K562 (cell line): Measurements from ENCODE around the gene SLC28A1. TPM values are rescaled to one million over a fixed set of nuclear protein-coding genes. Genes with fewer than 3 reads are reported as not detected.

Experiments
- ATAC-seq: fragments of 200-7000 bp; cut with Tn5 transposase; 3 replicates; pipeline ENCODE4 v1.9.1; 2020; ENCODE audit warnings: moderate library complexity
- BruUV-seq: library from RNA; stranded (reverse); fragments of 400-500 nt; replicated peaks from 2 replicates; lab custom pipeline; 2021; lab: Mats Ljungman, UMichigan
- CTCF ChIA-PET: fragments of 300-600 bp; formaldehyde crosslinking; extraction: SDS; loops from one replicate; lab custom pipeline; 2021; ENCODE audit warnings: low intra/inter-chr PET ratio; lab: Yijun Ruan, JAX
- POLR2A ChIA-PET: fragments of 300-600, 350-650 bp; sonication (Branson Sonifier 250); formaldehyde crosslinking; extraction: SDS; loops from one replicate; lab custom pipeline; 2021; ENCODE audit warnings: antibody characterized with exemption, inconsistent platforms; lab: Yijun Ruan, JAX
- DNase-seq, 4 experiments: peaks; one replicate each; pipeline versions ENCODE4 v3.0.0 to v3.0.0-alpha.2; 2011 to 2018; ENCODE audit warnings: low spot score in 3 of 4, mixed read lengths in 3 of 4; ENCODE audit errors: extremely low read depth in 1 of 4
- FAIRE-seq: peaks from 2 replicates; lab custom pipeline; 2011; peaks lifted over from hg19 to GRCh38; lab: Jason Lieb, UNC
- H2AFZ ChIP-seq: 2 replicates; pipeline ENCODE4 v1.6.0; 2011; ENCODE audit warnings: low read depth, low read length, control low read depth, inconsistent platforms
- H3K27ac ChIP-seq: fragments of 200-600 bp; 3 replicates; pipeline ENCODE4 v1.8.0; 2011; ENCODE audit warnings: low read depth, mild to moderate bottlenecking, control low read depth, inconsistent platforms, low read length, moderate library complexity, mixed read lengths; ENCODE audit errors: extremely low read depth
- H3K27me3 ChIP-seq, 2 experiments: fragments of 300-600 bp in 1 of 2; 2 replicates in 1 of 2; 3 replicates in 1 of 2; pipeline versions ENCODE4 v1.6.0 to v1.8.0; 2011; ENCODE audit warnings: inconsistent platforms in 2 of 2, low read length in 2 of 2, mild to moderate bottlenecking in 1 of 2, mixed read lengths in 1 of 2, moderate library complexity in 1 of 2; ENCODE audit not compliant: control insufficient read depth in 2 of 2, insufficient read depth in 2 of 2
- H3K36me3 ChIP-seq: fragments of 300-600 bp; 3 replicates; pipeline ENCODE4 v1.8.0; 2011; ENCODE audit warnings: mild to moderate bottlenecking, low read length, inconsistent platforms; ENCODE audit not compliant: control insufficient read depth, insufficient read depth
- H3K4me1 ChIP-seq, 2 experiments: fragments of 200-600 bp in 1 of 2; replicated peaks in 1 of 2; 2 replicates in 1 of 2; 3 replicates in 1 of 2; pipeline versions ENCODE4 v1.5.1 to v1.8.0; 2011; ENCODE audit warnings: inconsistent platforms in 2 of 2, low read length in 2 of 2, mild to moderate bottlenecking in 1 of 2, mixed read lengths in 1 of 2, moderate library complexity in 1 of 2; ENCODE audit not compliant: control insufficient read depth in 2 of 2, insufficient read depth in 2 of 2
- H3K4me2 ChIP-seq: 2 replicates; pipeline ENCODE4 v1.6.1; 2011; ENCODE audit warnings: low read length, control low read depth, inconsistent platforms, mixed read lengths; ENCODE audit not compliant: insufficient read depth
- H3K4me3 ChIP-seq: fragments of 200-600 bp; sonication (generic), shearing (Covaris generic); 2 replicates; pipeline ENCODE4 v1.5.1; 2016; ENCODE audit warnings: control low read depth, inconsistent platforms
- H3K79me2 ChIP-seq: fragments of 200-600 bp; 3 replicates; pipeline ENCODE4 v1.8.0; 2011; ENCODE audit warnings: low read length, inconsistent platforms; ENCODE audit not compliant: control insufficient read depth, insufficient read depth
- H3K9ac ChIP-seq, 2 experiments: 2 replicates each; pipeline versions ENCODE4 v1.6.0 to v1.6.1; 2011; ENCODE audit warnings: low read depth in 2 of 2, low read length in 2 of 2, control low read depth in 1 of 2, inconsistent platforms in 1 of 2, mild to moderate bottlenecking in 1 of 2, mixed read lengths in 1 of 2; ENCODE audit not compliant: insufficient read depth in 1 of 2
- H3K9me1 ChIP-seq: one replicate; pipeline ENCODE4 v1.6.0; 2011; ENCODE audit warnings: inconsistent platforms, mild to moderate bottlenecking, low read length, moderate library complexity; ENCODE audit not compliant: control insufficient read depth, insufficient read depth
- H3K9me3 ChIP-seq: replicated peaks from 2 replicates; pipeline ENCODE4 v1.5.1; 2011; ENCODE audit warnings: low read depth, low read length, inconsistent platforms; ENCODE audit not compliant: control insufficient read depth, insufficient read depth
- H4K20me1 ChIP-seq: replicated peaks from 2 replicates; pipeline ENCODE4 v1.6.1; 2011; ENCODE audit warnings: low read length, inconsistent platforms, mixed read lengths; ENCODE audit not compliant: control insufficient read depth, insufficient read depth
- CTBP1 ChIP-seq: fragments of 450-650 bp; IDR thresholded peaks from 2 replicates; pipeline ENCODE4 v1.6.1; 2016; ENCODE audit warnings: borderline replicate concordance
- DACH1 ChIP-seq: fragments of 450-650 bp; IDR thresholded peaks from 2 replicates; pipeline ENCODE4 v1.6.1; 2018; ENCODE audit not compliant: partially characterized antibody
- EP300 ChIP-seq: IDR thresholded peaks from 2 replicates; pipeline ENCODE4 v1.6.1; 2012; ENCODE audit warnings: low read length, improper control_type of control experiment
- EZH2 ChIP-seq: IDR thresholded peaks from 2 replicates; pipeline ENCODE4 v1.6.1; 2012; ENCODE audit warnings: low read depth, mild to moderate bottlenecking, inconsistent platforms, low read length, borderline replicate concordance
- HDAC1 ChIP-seq, 2 experiments: fragments of 450-650 bp; IDR thresholded peaks; 2 replicates each; pipeline ENCODE4 v1.6.1; 2016 to 2017; ENCODE audit warnings: inconsistent platforms in 1 of 2, mild to moderate bottlenecking in 1 of 2, moderate library complexity in 1 of 2
- HDAC2 ChIP-seq: fragments of 450-650 bp; IDR thresholded peaks from 2 replicates; pipeline ENCODE4 v1.6.1; 2016; ENCODE audit warnings: mild to moderate bottlenecking
- JUND ChIP-seq, 2 experiments: IDR thresholded peaks; 2 replicates in 1 of 2; 3 replicates in 1 of 2; pipeline ENCODE4 v1.6.1; 2011; ENCODE audit warnings: borderline replicate concordance in 2 of 2, low read depth in 2 of 2, low read length in 2 of 2, improper control_type of control experiment in 1 of 2, missing biosample characterization in 1 of 2, missing genetic modification characterization in 1 of 2, missing genetic modification reagents in 1 of 2
- MTA2 ChIP-seq: fragments of 450-650 bp; IDR thresholded peaks from 2 replicates; pipeline ENCODE4 v1.6.1; 2016; ENCODE audit warnings: low read depth
- NR2F6 ChIP-seq: fragments of 450-650 bp; formaldehyde crosslinking; IDR thresholded peaks from 2 replicates; pipeline ENCODE4 v1.4.0; 2020; ENCODE audit warnings: mild to moderate bottlenecking
- RBM34 ChIP-seq: fragments of 200-400 bp; formaldehyde crosslinking; IDR thresholded peaks from 2 replicates; pipeline ENCODE4 v1.6.1; 2018; ENCODE audit warnings: low read length, borderline replicate concordance; ENCODE audit not compliant: insufficient read depth
- SPI1 ChIP-seq: IDR thresholded peaks from 2 replicates; pipeline ENCODE4 v1.6.1; 2011; ENCODE audit warnings: low read depth, low read length, control low read depth, borderline replicate concordance
- TCF3 ChIP-seq: sonication (generic); formaldehyde crosslinking; IDR thresholded peaks from 2 replicates; pipeline ENCODE4 v1.4.0; 2020; ENCODE audit warnings: mild to moderate bottlenecking, missing genetic modification reagents
- TEAD4 ChIP-seq, 2 experiments: sonication (generic) in 1 of 2; formaldehyde crosslinking in 1 of 2; IDR thresholded peaks; 2 replicates each; pipeline versions ENCODE4 v1.6.1 to v1.8.0; 2012 to 2022; ENCODE audit warnings: borderline replicate concordance in 1 of 2, inconsistent platforms in 1 of 2, low read length in 1 of 2, mild to moderate bottlenecking in 1 of 2, missing genetic modification reagents in 1 of 2
- ZNF121 ChIP-seq: sonication (generic); formaldehyde crosslinking; conservative IDR thresholded peaks from 2 replicates; pipeline ENCODE4 v1.8.0; 2022; ENCODE audit warnings: missing genetic modification reagents
- ZNF699 ChIP-seq: fragments of 250-450 bp; sonication (Bioruptor Pico); IDR thresholded peaks from 2 replicates; pipeline ENCODE4 v1.8.0; 2021; ENCODE audit warnings: mild to moderate bottlenecking, moderate library complexity; ENCODE audit not compliant: insufficient replicate concordance
- WGBS: fragments of 100-300 bp; shearing (Covaris generic); methylation state at CpG from one replicate; pipeline ENCODE4 v1.1.6; 2016; ENCODE audit warnings: low coverage, mixed read lengths; ENCODE audit not compliant: insufficient coverage; ENCODE audit errors: missing lambda C conversion rate; 5-methylcytosine and 5-hydroxymethylcytosine counted together
- in situ Hi-C: fragments of 300-500 bp; cut with MboI; formaldehyde crosslinking; loops from 4 replicates; pipeline ENCODE4 v1.15.0; 2018; ENCODE audit warnings: inconsistent platforms, mixed read lengths
- intact Hi-C: fragments of 100-400 bp; cut with micrococcal nuclease; formaldehyde crosslinking; loops from 2 replicates; pipeline ENCODE4 v1.14.2; 2022
- polyA plus RNA-seq, 8 experiments: library from polyadenylated mRNA; depleted of rRNA in 4 of 8; stranded (reverse) in 5 of 8; unstranded in 3 of 8; fragments of >200 nt; fragmentation: Nextera tagmentation in 2 of 8; fragmentation: Illumina TruSeq in 1 of 8; extraction: Ambion mirVana in 2 of 8; extraction: Trizol in 1 of 8; gene quantifications; 2 replicates each; pipeline versions ENCODE4 v1.2.1 to v1.2.3, GENCODE V29; 2011 to 2014; ENCODE audit warnings: inconsistent platforms in 1 of 8, missing spikeins in 1 of 8
- total RNA-seq, 7 experiments: library from RNA; depleted of rRNA in 6 of 7; stranded (reverse); fragments of >200 nt in 6 of 7; fragmentation: Illumina TruSeq in 2 of 7; extraction: Trizol in 2 of 7; gene quantifications; 2 replicates each; pipeline versions ENCODE4 v1.2.1 to v1.2.3, GENCODE V29; 2011 to 2021; ENCODE audit warnings: low replicate concordance in 1 of 7
- TF ChIP-seq, protein P1 (sequence below): fragments of 450-650 bp; IDR thresholded peaks from 2 replicates; pipeline ENCODE4 v1.6.1; 2016
- TF ChIP-seq, protein P2 (sequence below): sonication (generic); formaldehyde crosslinking; IDR thresholded peaks from 2 replicates; pipeline ENCODE4 v1.8.0; 2022; ENCODE audit warnings: missing genetic modification reagents, mild to moderate bottlenecking, borderline replicate concordance
- TF ChIP-seq, protein P3 (sequence below): fragments of 450-650 bp; formaldehyde crosslinking; IDR thresholded peaks from 2 replicates; pipeline ENCODE4 v1.4.0; 2022; ENCODE audit warnings: mild to moderate bottlenecking, moderate library complexity

SLC28A1 gene
- total and polyA plus RNA-seq, 9 of the 15 experiments (the other 6 are each of a cell fraction or from before 2014, with no cell fraction given), result 0.04 TPM; not detected in 8

DNA sequence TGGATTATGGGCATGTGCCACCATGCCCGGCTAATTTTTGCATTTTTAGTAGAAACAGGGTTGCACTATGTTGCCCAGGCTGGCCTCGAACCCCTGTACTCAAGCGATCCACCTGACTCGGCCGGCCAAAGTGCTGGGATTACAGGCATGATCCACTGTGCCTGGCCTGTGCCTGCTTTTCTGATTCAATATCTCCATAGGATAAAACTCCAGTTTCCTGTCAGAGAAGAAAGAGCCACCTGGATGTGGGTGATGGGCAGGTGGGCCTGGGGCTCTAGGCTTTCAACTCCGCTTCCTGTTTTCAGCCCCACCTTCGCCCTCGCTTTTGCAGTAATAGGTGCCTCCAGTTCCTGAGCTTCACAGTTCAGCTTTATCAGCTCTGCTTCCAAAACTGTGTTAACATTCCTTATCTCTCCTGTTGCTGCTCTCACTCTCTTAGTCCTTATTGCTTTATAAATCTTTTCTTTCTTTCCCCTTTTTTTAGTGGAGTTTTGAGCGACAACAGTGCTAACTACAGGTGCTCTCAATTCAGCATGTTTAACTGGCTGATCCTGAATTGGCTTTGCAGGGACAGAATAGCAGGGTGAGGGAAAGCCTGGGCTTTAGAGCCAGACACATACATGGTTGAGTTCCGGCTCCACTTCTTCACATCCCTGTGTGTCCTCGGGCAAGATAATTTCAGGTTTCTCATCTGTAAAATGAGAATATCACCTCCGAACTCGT is 76.1 kb downstream of the SLC28A1 start (continued):
- TF ChIP-seq, protein P1, sequence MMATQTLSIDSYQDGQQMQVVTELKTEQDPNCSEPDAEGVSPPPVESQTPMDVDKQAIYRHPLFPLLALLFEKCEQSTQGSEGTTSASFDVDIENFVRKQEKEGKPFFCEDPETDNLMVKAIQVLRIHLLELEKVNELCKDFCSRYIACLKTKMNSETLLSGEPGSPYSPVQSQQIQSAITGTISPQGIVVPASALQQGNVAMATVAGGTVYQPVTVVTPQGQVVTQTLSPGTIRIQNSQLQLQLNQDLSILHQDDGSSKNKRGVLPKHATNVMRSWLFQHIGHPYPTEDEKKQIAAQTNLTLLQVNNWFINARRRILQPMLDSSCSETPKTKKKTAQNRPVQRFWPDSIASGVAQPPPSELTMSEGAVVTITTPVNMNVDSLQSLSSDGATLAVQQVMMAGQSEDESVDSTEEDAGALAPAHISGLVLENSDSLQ, result 0 out of 2 replicates have a peak, but pooled peaks have one; percentile 32
- TF ChIP-seq HDAC1 (IDR thresholded peaks at IDR 0.05) (peak in 1 of 2 experiments; percentile 50; a peak in 1 of 4 replicates), DACH1 (peak; percentile 27), ZNF121 (CRISPR knock-in tag) (no peak)

DNA sequence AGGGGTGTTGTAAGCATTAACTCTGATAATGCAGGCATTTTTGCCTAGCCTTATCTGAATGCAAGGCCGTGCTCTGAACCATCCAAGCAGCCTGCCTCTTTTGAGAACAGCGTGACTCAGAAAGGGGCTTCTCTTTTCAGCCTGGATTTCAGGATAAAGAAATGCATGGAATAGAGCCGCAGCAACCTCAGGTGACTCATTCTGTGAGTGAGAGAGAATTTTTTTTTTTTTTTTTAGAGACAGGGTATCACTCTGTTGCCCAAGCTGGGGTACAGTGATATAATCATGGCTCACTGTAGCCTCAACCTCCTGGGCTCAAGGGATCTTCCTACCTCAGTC is 76.6 kb downstream of the SLC28A1 start:
- FAIRE-seq (peak; percentile 95), ATAC-seq (peak; percentile 87), DNase-seq (peak; percentile 55 to 88 (median 66))
- 3% methylated on average over 3 of the region's 3 CpGs for WGBS
- peak overlapping the region; percentile 71 for H3K4me2 ChIP-seq
- H3K79me2 ChIP-seq, result no peaks in the 10 kb centered on the region
- H3K4me3 ChIP-seq, result no peak overlapping the region
- no peaks in the 10 kb centered on the region for H3K9me1 ChIP-seq
- intact Hi-C loops (no loop called here), in situ Hi-C loops (no loop called here)
- H2AFZ ChIP-seq, result peak overlapping the region; percentile 41
- peaks cover 19 to 23% of the 10 kb centered on the region in 2 experiments for H3K4me1 ChIP-seq
- ChIA-PET POLR2A (interaction anchor here (0.7 to 1.0 kb wide), 4 partner anchors 10 to 86 kb away, joined by 3 to 5 read pairs (median 4); no protein-coding TSS in a partner anchor), CTCF (no interaction called here)
- no peaks in the 10 kb centered on the region for H4K20me1 ChIP-seq
- 0 out of 2 replicates have a peak, but pooled peaks cover 5% of the 10 kb centered on the region for H3K9me3 ChIP-seq
- H3K27ac ChIP-seq, result peak overlapping the region; percentile 60
- no TSS peak for BruUV-seq
- no peaks in the 10 kb centered on the region for H3K27me3 ChIP-seq
- H3K36me3 ChIP-seq, result no peaks in the 10 kb centered on the region
- peak overlapping the region in 1 of 2 experiments; percentile 49; a peak in 1 of 4 replicates for H3K9ac ChIP-seq
- TF ChIP-seq JUND (IDR thresholded peaks at IDR 0.05; ENCODE audit: borderline replicate concordance, low read depth, low read length) (peak; percentile 86; the same call in 1 of the 2 replicates), JUND (tag; IDR thresholded peaks at IDR 0.05; ENCODE audit: borderline replicate concordance, low read depth, low read length) (peak; percentile 67; the same call in 1 of the 3 replicates), CTBP1 (peak; percentile 12; the same call in 1 of the 2 replicates), SPI1 (no peak), HDAC2 (peak; percentile 45; the same call in 1 of the 2 replicates), EP300 (peak; percentile 53; the same call in 1 of the 2 replicates), ZNF699 (no peak), RBM34 (no peak), EZH2 (no peak), TCF3 (CRISPR knock-in tag) (peak; percentile 72), TEAD4 (IDR thresholded peaks at IDR 0.05; ENCODE audit: low read length) (peak; percentile 75), TEAD4 (CRISPR knock-in tag; IDR thresholded peaks at IDR 0.05; ENCODE audit: borderline replicate concordance) (no peak), MTA2 (peak; percentile 20; the same call in 1 of the 2 replicates), NR2F6 (CRISPR knock-in tag) (no peak)
- TF ChIP-seq, protein P2, sequence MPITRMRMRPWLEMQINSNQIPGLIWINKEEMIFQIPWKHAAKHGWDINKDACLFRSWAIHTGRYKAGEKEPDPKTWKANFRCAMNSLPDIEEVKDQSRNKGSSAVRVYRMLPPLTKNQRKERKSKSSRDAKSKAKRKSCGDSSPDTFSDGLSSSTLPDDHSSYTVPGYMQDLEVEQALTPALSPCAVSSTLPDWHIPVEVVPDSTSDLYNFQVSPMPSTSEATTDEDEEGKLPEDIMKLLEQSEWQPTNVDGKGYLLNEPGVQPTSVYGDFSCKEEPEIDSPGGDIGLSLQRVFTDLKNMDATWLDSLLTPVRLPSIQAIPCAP, result no peak
- TF ChIP-seq, protein P3, sequence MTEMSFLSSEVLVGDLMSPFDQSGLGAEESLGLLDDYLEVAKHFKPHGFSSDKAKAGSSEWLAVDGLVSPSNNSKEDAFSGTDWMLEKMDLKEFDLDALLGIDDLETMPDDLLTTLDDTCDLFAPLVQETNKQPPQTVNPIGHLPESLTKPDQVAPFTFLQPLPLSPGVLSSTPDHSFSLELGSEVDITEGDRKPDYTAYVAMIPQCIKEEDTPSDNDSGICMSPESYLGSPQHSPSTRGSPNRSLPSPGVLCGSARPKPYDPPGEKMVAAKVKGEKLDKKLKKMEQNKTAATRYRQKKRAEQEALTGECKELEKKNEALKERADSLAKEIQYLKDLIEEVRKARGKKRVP, result no peak
